ENCODE results near the gene TAGAP. TPM values are rescaled to one million over a fixed set of nuclear protein-coding genes. Genes with fewer than 3 reads are reported as not detected.
A peak's percentile ranks its signal among the peaks of the same experiment; 100 is the strongest.

TAGAP gene
- total and polyA plus RNA-seq, 9 of the 15 experiments (the other 6 are each of a cell fraction or from before 2014, with no cell fraction given), result 0.07 TPM; not detected in 8

- TF ChIP-seq RERE (CRISPR knock-in tag; IDR thresholded peaks at IDR 0.05; ENCODE audit: borderline replicate concordance) (no peak), TAL1 (IDR thresholded peaks at IDR 0.05) (peak; percentile 44; the same call in 1 of the 2 replicates), CHD1 (IDR thresholded peaks at IDR 0.05; ENCODE audit: low read length) (no peak), ZNF347 (CRISPR knock-in tag; IDR thresholded peaks at IDR 0.05; ENCODE audit: low read depth) (no peak), SAFB (IDR thresholded peaks at IDR 0.05; ENCODE audit: borderline replicate concordance, low read depth, low read length) (no peak), CHD4 (IDR thresholded peaks at IDR 0.05; ENCODE audit: insufficient read depth, insufficient replicate concordance, low read depth, low read length, poor library complexity, severe bottlenecking) (no peak), DACH1 (IDR thresholded peaks at IDR 0.05; ENCODE audit: partially characterized antibody) (no peak), SMARCA4 (IDR thresholded peaks at IDR 0.05) (0 out of 2 replicates have a peak, but pooled peaks have one; percentile 35), ZNF436 (CRISPR knock-in tag; IDR thresholded peaks at IDR 0.05) (no peak), CBFA2T3 (IDR thresholded peaks at IDR 0.05) (peak; percentile 59), ARID3A (IDR thresholded peaks at IDR 0.05; ENCODE audit: borderline replicate concordance, low read depth, low read length) (0 out of 2 replicates have a peak, but pooled peaks have one; percentile 58), MAFF (IDR thresholded peaks at IDR 0.05; ENCODE audit: low read length) (peak; percentile 61), ZNF584 (CRISPR knock-in tag; IDR thresholded peaks at IDR 0.05; ENCODE audit: low read depth) (no peak), EP300 (IDR thresholded peaks at IDR 0.05; ENCODE audit: low read length) (peak; percentile 60; the same call in 1 of the 2 replicates), POLR2A (conservative IDR thresholded peaks at IDR 0.05) (no peak), C11orf30 (IDR thresholded peaks at IDR 0.05; ENCODE audit: low read depth) (peak; percentile 63; the same call in 1 of the 2 replicates), BHLHE40 (IDR thresholded peaks at IDR 0.05; ENCODE audit: low read length) (no peak), PTBP1 (IDR thresholded peaks at IDR 0.05; ENCODE audit: low read depth, low read length) (no peak), ZNF354B (CRISPR knock-in tag; IDR thresholded peaks at IDR 0.05) (no peak), ZNF23 (CRISPR knock-in tag; IDR thresholded peaks at IDR 0.05) (no peak), HNRNPLL (IDR thresholded peaks at IDR 0.05; ENCODE audit: low read depth, low read length, poor library complexity, severe bottlenecking) (peak; percentile 46), ZNF316 (IDR thresholded peaks at IDR 0.05) (peak; percentile 77), TCFL5 (CRISPR knock-in tag; conservative IDR thresholded peaks at IDR 0.05) (no peak), TCF3 (CRISPR knock-in tag; IDR thresholded peaks at IDR 0.05) (peak; percentile 34; the same call in 1 of the 2 replicates), IRF2 (CRISPR knock-in tag; IDR thresholded peaks at IDR 0.05) (no peak), NFE2 (IDR thresholded peaks at IDR 0.05; ENCODE audit: low read depth) (peak; percentile 89)
Observed at GRCh38 chr6:159086033-159086618, 41.3 kb upstream of the TAGAP start (continued).
